ENCODE measurements around the gene SLC30A1. TPM values are rescaled to one million over a fixed set of nuclear protein-coding genes. Genes with fewer than 3 reads are reported as not detected.

The SLC30A1 gene
- total RNA-seq, 2 donors from 2014 or later: 10.5 to 13.1 TPM

GRCh38 chr1:211531194-211532087, 47.5 kb downstream of the SLC30A1 start:
- no peaks in the 10 kb centered on the region for H3K27me3 ChIP-seq
- TF ChIP-seq, protein P1, sequence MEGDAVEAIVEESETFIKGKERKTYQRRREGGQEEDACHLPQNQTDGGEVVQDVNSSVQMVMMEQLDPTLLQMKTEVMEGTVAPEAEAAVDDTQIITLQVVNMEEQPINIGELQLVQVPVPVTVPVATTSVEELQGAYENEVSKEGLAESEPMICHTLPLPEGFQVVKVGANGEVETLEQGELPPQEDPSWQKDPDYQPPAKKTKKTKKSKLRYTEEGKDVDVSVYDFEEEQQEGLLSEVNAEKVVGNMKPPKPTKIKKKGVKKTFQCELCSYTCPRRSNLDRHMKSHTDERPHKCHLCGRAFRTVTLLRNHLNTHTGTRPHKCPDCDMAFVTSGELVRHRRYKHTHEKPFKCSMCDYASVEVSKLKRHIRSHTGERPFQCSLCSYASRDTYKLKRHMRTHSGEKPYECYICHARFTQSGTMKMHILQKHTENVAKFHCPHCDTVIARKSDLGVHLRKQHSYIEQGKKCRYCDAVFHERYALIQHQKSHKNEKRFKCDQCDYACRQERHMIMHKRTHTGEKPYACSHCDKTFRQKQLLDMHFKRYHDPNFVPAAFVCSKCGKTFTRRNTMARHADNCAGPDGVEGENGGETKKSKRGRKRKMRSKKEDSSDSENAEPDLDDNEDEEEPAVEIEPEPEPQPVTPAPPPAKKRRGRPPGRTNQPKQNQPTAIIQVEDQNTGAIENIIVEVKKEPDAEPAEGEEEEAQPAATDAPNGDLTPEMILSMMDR (IDR thresholded peaks at IDR 0.05): no peak
- H3K9me3 ChIP-seq: no peaks in the 10 kb centered on the region
- H3K4me3 ChIP-seq: no peak overlapping the region
- H3K36me3 ChIP-seq: no peaks in the 10 kb centered on the region
- DNase-seq (ENCODE audit: low spot score): no peak
- peak overlapping the region in 1 of 2 donors; percentile 20 for H3K27ac ChIP-seq
- H3K4me1 ChIP-seq: peaks cover 0 to 18% of the 10 kb centered on the region in 2 donors

DNA sequence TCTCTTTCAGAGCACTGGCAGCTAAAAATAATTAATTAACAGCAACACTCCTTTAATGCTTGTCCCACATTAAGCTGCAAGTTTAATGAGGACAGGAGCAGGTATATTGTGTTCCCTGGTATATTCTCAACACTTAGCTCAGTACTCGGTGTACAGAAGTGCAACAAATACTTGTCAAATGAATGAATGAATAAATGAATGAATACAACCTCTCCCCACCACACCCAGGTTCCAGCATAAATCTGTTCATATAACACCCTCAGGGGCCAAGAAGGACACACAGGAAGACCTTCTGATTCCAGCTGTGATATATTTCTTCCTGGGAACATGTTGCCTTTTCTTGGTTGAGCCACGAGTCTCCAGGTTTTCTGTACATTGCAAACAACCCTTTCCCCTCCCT, 48.9 kb downstream of the SLC30A1 start:
- Histone ChIP-seq H3K27ac (no peak overlapping the region), H3K9me3 (no peaks in the 10 kb centered on the region), H3K27me3 (no peaks in the 10 kb centered on the region), H3K4me3 (no peak overlapping the region), H3K36me3 (no peaks in the 10 kb centered on the region), H3K4me1 (peaks cover 0 to 18% of the 10 kb centered on the region in 2 donors)
- TF ChIP-seq, protein P1 (IDR thresholded peaks at IDR 0.05): no peak
- no peak for DNase-seq (ENCODE audit: low spot score)

DNA sequence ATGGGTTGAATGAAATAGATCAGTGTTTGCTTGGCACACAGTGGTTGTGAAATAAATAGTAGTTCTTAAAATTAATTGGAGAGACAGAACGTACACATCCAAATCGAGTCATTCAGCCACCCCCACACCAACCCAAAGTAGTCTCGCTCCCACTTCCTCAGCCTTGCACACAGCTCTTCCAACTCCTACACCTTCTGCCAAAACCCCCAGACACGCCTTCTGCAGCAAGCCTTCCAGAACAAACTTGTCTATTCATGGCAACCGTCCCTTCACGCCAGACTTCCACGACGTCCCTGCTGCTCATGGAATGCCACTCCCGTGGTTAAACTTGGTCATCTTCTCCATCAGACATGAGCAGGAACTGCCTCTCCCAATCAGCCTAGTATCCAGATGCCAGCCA, 49.5 kb downstream of the SLC30A1 start:
- no peaks in the 10 kb centered on the region for H3K9me3 ChIP-seq
- H3K4me1 ChIP-seq: peaks cover 0 to 18% of the 10 kb centered on the region in 2 donors
- no peak overlapping the region for H3K27ac ChIP-seq
- TF ChIP-seq, protein P1 (IDR thresholded peaks at IDR 0.05): no peak
- H3K27me3 ChIP-seq: no peaks in the 10 kb centered on the region
- no peak for DNase-seq (ENCODE audit: low spot score)
- H3K4me3 ChIP-seq: no peak overlapping the region
- H3K36me3 ChIP-seq: no peaks in the 10 kb centered on the region

DNA sequence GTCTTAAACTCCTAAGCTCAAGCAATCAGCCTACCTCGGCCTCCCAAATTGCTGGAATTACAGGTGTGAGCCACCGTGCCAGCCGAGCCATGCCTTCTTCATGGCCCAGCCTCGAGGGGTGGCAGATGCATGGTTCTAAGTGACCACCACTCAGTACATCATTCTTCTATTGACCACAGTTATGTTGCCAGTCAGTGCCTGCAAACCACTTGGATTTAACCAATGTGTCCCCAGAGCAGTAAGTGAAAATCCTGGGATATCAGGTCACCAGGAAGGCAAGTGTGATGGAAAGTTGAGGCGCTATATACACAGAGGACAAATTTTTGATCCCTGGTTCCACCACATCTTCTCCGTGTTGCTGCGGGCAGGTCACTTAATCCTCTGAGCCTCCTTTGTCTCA, 50.0 kb downstream of the SLC30A1 start:
- H3K36me3 ChIP-seq: no peaks in the 10 kb centered on the region
- H3K4me3 ChIP-seq: no peak overlapping the region
- TF ChIP-seq, protein P1 (IDR thresholded peaks at IDR 0.05): no peak
- no peaks in the 10 kb centered on the region for H3K9me3 ChIP-seq
- H3K27ac ChIP-seq: no peak overlapping the region
- DNase-seq (ENCODE audit: low spot score): no peak
- H3K27me3 ChIP-seq: no peaks in the 10 kb centered on the region
- H3K4me1 ChIP-seq: peaks cover 0 to 18% of the 10 kb centered on the region in 2 donors

DNA sequence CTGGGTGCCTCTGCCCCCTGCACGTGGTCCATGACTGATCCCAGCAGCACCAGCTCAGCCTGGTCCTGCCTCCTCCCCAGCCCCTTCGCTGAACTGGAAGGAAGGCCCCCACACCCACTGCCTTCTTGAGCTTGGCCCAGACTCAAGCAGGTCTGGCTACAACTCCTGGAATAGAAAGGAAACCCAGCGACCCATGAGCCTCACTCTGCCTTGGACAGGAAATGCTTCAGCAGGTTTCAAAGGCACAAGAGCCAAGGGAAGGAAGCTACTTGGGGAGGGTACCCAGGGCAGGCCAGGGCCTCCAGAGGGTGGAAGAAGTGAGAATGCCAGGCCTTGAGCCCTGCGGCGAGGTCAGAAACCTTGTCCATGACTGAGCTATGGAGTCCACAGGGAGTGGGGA, 51.1 kb downstream of the SLC30A1 start:
- no peak overlapping the region for H3K4me3 ChIP-seq
- no peaks in the 10 kb centered on the region for H3K9me3 ChIP-seq
- no peak for DNase-seq (ENCODE audit: low spot score)
- no peaks in the 10 kb centered on the region for H3K36me3 ChIP-seq
- H3K27ac ChIP-seq: no peak overlapping the region
- TF ChIP-seq, protein P1 (IDR thresholded peaks at IDR 0.05): no peak
- no peaks in the 10 kb centered on the region for H3K27me3 ChIP-seq
- H3K4me1 ChIP-seq: peaks cover 0 to 18% of the 10 kb centered on the region in 2 donors
